ENCODE results near the gene ARHGAP24. TPM values are rescaled to one million over a fixed set of nuclear protein-coding genes. Genes with fewer than 3 reads are reported as not detected.

Gene ARHGAP24
- total RNA-seq, 1 donor from 2014 or later: 11.1 TPM

DNA sequence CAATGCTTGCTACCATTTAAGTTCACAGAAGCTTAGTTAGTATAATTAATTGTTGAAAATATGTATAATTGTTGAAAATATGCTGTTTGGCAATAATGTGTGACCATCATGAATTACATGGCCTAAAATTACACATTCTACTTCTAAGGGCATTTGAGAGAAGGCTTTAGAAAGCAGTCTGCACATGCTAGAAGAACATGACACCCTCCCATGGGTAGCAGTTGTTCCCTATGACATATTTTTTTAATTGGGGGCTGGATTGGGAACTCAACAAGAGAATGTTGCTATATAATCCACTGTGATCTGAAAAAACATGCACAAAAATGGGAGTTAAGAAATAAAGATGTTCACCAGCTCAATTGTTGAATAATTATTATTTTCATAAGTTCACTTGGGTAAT lies 331.4 kb downstream of the ARHGAP24 start:
- TF ChIP-seq, protein P1, sequence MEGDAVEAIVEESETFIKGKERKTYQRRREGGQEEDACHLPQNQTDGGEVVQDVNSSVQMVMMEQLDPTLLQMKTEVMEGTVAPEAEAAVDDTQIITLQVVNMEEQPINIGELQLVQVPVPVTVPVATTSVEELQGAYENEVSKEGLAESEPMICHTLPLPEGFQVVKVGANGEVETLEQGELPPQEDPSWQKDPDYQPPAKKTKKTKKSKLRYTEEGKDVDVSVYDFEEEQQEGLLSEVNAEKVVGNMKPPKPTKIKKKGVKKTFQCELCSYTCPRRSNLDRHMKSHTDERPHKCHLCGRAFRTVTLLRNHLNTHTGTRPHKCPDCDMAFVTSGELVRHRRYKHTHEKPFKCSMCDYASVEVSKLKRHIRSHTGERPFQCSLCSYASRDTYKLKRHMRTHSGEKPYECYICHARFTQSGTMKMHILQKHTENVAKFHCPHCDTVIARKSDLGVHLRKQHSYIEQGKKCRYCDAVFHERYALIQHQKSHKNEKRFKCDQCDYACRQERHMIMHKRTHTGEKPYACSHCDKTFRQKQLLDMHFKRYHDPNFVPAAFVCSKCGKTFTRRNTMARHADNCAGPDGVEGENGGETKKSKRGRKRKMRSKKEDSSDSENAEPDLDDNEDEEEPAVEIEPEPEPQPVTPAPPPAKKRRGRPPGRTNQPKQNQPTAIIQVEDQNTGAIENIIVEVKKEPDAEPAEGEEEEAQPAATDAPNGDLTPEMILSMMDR (IDR thresholded peaks at IDR 0.05; ENCODE audit: insufficient read depth, low read length, severe bottlenecking): no peak
- Histone ChIP-seq H3K27me3 (ENCODE audit: control insufficient read depth, insufficient read depth, low read length) (no peaks in the 10 kb centered on the region), H3K36me3 (ENCODE audit: control insufficient read depth, insufficient read depth, low read length) (no peaks in the 10 kb centered on the region), H3K4me3 (ENCODE audit: low read depth, low read length) (no peak overlapping the region)
- no peak for DNase-seq (ENCODE audit: low read depth)
- FAIRE-seq: no peak

GRCh38 chr4:85807247-85807950 lies 332.4 kb downstream of the ARHGAP24 start:
- no peaks in the 10 kb centered on the region for H3K27me3 ChIP-seq (ENCODE audit: control insufficient read depth, insufficient read depth, low read length)
- H3K4me3 ChIP-seq (ENCODE audit: low read depth, low read length): no peak overlapping the region
- TF ChIP-seq, protein P1 (IDR thresholded peaks at IDR 0.05; ENCODE audit: insufficient read depth, low read length, severe bottlenecking): no peak
- no peak for DNase-seq (ENCODE audit: low read depth)
- no peaks in the 10 kb centered on the region for H3K36me3 ChIP-seq (ENCODE audit: control insufficient read depth, insufficient read depth, low read length)
- FAIRE-seq: no peak

GRCh38 chr4:85808104-85808503 lies 333.2 kb downstream of the ARHGAP24 start:
- TF ChIP-seq, protein P1 (IDR thresholded peaks at IDR 0.05; ENCODE audit: insufficient read depth, low read length, severe bottlenecking): no peak
- Histone ChIP-seq H3K27me3 (ENCODE audit: control insufficient read depth, insufficient read depth, low read length) (no peaks in the 10 kb centered on the region), H3K36me3 (ENCODE audit: control insufficient read depth, insufficient read depth, low read length) (no peaks in the 10 kb centered on the region), H3K4me3 (ENCODE audit: low read depth, low read length) (no peak overlapping the region)
- no peak for FAIRE-seq
- no peak for DNase-seq (ENCODE audit: low read depth)

DNA sequence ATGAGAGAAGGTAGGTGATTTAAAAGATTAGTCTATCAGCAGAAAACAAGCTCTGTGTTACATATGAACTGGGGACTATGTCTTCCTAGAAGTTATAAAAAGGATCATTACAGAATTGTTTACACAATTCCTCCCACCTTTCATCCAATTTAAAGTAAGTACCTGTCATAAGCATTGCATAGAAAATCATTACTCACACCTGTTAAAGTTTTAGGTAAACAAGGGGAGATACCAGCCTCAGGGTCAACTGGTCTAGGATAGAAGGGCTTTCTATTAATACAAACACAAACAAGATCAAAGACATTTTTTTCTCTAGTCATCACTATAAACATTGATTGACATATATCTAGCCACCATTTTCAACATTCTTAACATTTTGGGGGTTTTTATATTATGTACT lies 333.9 kb downstream of the ARHGAP24 start:
- no peak for FAIRE-seq
- TF ChIP-seq, protein P1 (IDR thresholded peaks at IDR 0.05; ENCODE audit: insufficient read depth, low read length, severe bottlenecking): no peak
- H3K36me3 ChIP-seq (ENCODE audit: control insufficient read depth, insufficient read depth, low read length): no peaks in the 10 kb centered on the region
- H3K27me3 ChIP-seq (ENCODE audit: control insufficient read depth, insufficient read depth, low read length): no peaks in the 10 kb centered on the region
- H3K4me3 ChIP-seq (ENCODE audit: low read depth, low read length): no peak overlapping the region
- DNase-seq (ENCODE audit: low read depth): no peak

GRCh38 chr4:85812776-85813175 lies 337.8 kb downstream of the ARHGAP24 start:
- H3K4me3 ChIP-seq (ENCODE audit: low read depth, low read length): no peak overlapping the region
- H3K27me3 ChIP-seq (ENCODE audit: control insufficient read depth, insufficient read depth, low read length): no peaks in the 10 kb centered on the region
- FAIRE-seq (no peak), DNase-seq (ENCODE audit: low read depth) (peak; percentile 13)
- TF ChIP-seq, protein P1 (IDR thresholded peaks at IDR 0.05; ENCODE audit: insufficient read depth, low read length, severe bottlenecking): no peak
- no peaks in the 10 kb centered on the region for H3K36me3 ChIP-seq (ENCODE audit: control insufficient read depth, insufficient read depth, low read length)

Data from bronchial epithelial cell (primary cell).